Left kidney (tissue), 1 donor: ENCODE data around the gene RIC8B. TPM values are rescaled to one million over a fixed set of nuclear protein-coding genes. Genes with fewer than 3 reads are reported as not detected.

Experiments used
- polyA plus RNA-seq: library from polyadenylated mRNA; unstranded; fragments of 120-200 nt; gene quantifications from one replicate; pipeline ENCODE4 v1.2.1, GENCODE V29; 2013; ENCODE audit not compliant: insufficient read length

The RIC8B gene
- polyA plus RNA-seq, 1 donor, result 34.4 TPM

Other genes starting within 250 kb of the RIC8B start
- 0.20 TPM for gene RFX4, start 191.7 kb upstream of the RIC8B start, polyA plus RNA-seq
- gene TMEM263, start 181.2 kb downstream of the RIC8B start, polyA plus RNA-seq, result 93.5 TPM
- 38.6 TPM for gene MTERF2, start 212.5 kb downstream of the RIC8B start, polyA plus RNA-seq